Tibial artery (tissue), 4 donors: ENCODE data around the gene GPR15.

Experiments
- DNase-seq, 2 donors: peaks; one replicate each; pipeline ENCODE4 v3.0.0-alpha.2; 2019
- H3K27ac ChIP-seq, 2 donors: fragments of 200-600 bp; sonication (generic) in 1 of 2; 1 replicate in 1 of 2; 2 replicates in 1 of 2; pipeline ENCODE4 v1.5.1; 2018 to 2019; ENCODE audit warnings: mild to moderate bottlenecking in 1 of 2
- H3K27me3 ChIP-seq, 2 donors: fragments of 200-600 bp; sonication (generic) in 1 of 2; one replicate each; pipeline versions ENCODE4 v1.5.1 to v1.6.0; 2016 to 2019
- H3K36me3 ChIP-seq, 3 donors: fragments of 200-600 bp; sonication (generic) in 2 of 3; one replicate each; pipeline ENCODE4 v1.5.1; 2016 to 2019; ENCODE audit warnings: mild to moderate bottlenecking in 2 of 3
- H3K4me1 ChIP-seq, 4 donors: fragments of 200-600 bp; sonication (generic) in 2 of 4; 1 replicate in 3 of 4; 2 replicates in 1 of 4; pipeline ENCODE4 v1.5.1; 2016 to 2019
- H3K4me3 ChIP-seq, 2 donors: fragments of 200-600 bp; sonication (generic) in 1 of 2; 1 replicate in 1 of 2; 2 replicates in 1 of 2; pipeline ENCODE4 v1.5.1; 2018 to 2019; ENCODE audit warnings: mild to moderate bottlenecking in 2 of 2
- H3K9me3 ChIP-seq, 3 donors: fragments of 200-600 bp; sonication (generic) in 1 of 3; one replicate each; pipeline ENCODE4 v1.5.1; 2016 to 2019
- CTCF ChIP-seq, 2 experiments: fragments of 200-600 bp in 1 of 2; fragments of 450-650 bp in 1 of 2; IDR thresholded peaks; one replicate each; pipeline ENCODE4 v1.5.1; 2017 to 2019; ENCODE audit warnings: antibody characterized with exemption in 2 of 2, mild to moderate bottlenecking in 1 of 2, moderate library complexity in 1 of 2
- intact Hi-C: fragments of 100-400 bp; cut with DNase I; formaldehyde crosslinking; loops from one replicate; pipeline ENCODE4 v1.15.0; 2023; ENCODE audit warnings: low total_unique reads

Gene GPR15

GRCh38 chr3:98553753-98554152 is 22.0 kb downstream of the GPR15 start:
- Histone ChIP-seq H3K9me3 (no peaks in the 10 kb centered on the region), H3K27ac (no peak overlapping the region), H3K4me3 (no peak overlapping the region), H3K27me3 (no peaks in the 10 kb centered on the region), H3K36me3 (no peaks in the 10 kb centered on the region), H3K4me1 (no peaks in the 10 kb centered on the region)
- DNase-seq = no peak
- intact Hi-C loops = no loop called here
- TF ChIP-seq CTCF (IDR thresholded peaks at IDR 0.05) = no peak

- no peak for TF ChIP-seq CTCF (IDR thresholded peaks at IDR 0.05)
- DNase-seq = no peak
- no peaks in the 10 kb centered on the region for H3K4me1 ChIP-seq
- no peaks in the 10 kb centered on the region for H3K9me3 ChIP-seq
- no peak overlapping the region for H3K4me3 ChIP-seq
- no peak overlapping the region for H3K27ac ChIP-seq
- no peaks in the 10 kb centered on the region for H3K36me3 ChIP-seq
- H3K27me3 ChIP-seq = no peaks in the 10 kb centered on the region
- intact Hi-C loops = no loop called here
Measured at GRCh38 chr3:98554580-98554979, 22.8 kb downstream of the GPR15 start.

GRCh38 chr3:98555025-98555379 is 23.2 kb downstream of the GPR15 start:
- Histone ChIP-seq H3K27ac (no peak overlapping the region), H3K4me3 (no peak overlapping the region), H3K27me3 (no peaks in the 10 kb centered on the region), H3K36me3 (no peaks in the 10 kb centered on the region), H3K4me1 (no peaks in the 10 kb centered on the region), H3K9me3 (no peaks in the 10 kb centered on the region)
- no peak for DNase-seq
- TF ChIP-seq CTCF (IDR thresholded peaks at IDR 0.05) = no peak
- intact Hi-C loops = no loop called here

GRCh38 chr3:98556164-98557130 is 24.7 kb downstream of the GPR15 start:
- H3K36me3 ChIP-seq = no peaks in the 10 kb centered on the region
- intact Hi-C loops = no loop called here
- H3K4me3 ChIP-seq = no peak overlapping the region
- no peaks in the 10 kb centered on the region for H3K4me1 ChIP-seq
- no peaks in the 10 kb centered on the region for H3K27me3 ChIP-seq
- no peaks in the 10 kb centered on the region for H3K9me3 ChIP-seq
- no peak for DNase-seq
- H3K27ac ChIP-seq = no peak overlapping the region
- no peak for TF ChIP-seq CTCF (IDR thresholded peaks at IDR 0.05)

GRCh38 chr3:98557324-98558010 is 25.7 kb downstream of the GPR15 start:
- Histone ChIP-seq H3K9me3 (no peaks in the 10 kb centered on the region), H3K27me3 (peaks cover 0 to 2% of the 10 kb centered on the region in 2 donors), H3K4me3 (no peak overlapping the region), H3K36me3 (no peaks in the 10 kb centered on the region), H3K4me1 (no peaks in the 10 kb centered on the region), H3K27ac (no peak overlapping the region)
- TF ChIP-seq CTCF (IDR thresholded peaks at IDR 0.05) = no peak
- intact Hi-C loops = no loop called here
- no peak for DNase-seq
